ENCODE measurements around the gene FCAMR.

- TF ChIP-seq CTCF (IDR thresholded peaks at IDR 0.05) (no peak), EP300 (IDR thresholded peaks at IDR 0.05) (no peak), POLR2A (IDR thresholded peaks at IDR 0.05) (no peak)
Observed at GRCh38 chr1:206958144-206958543, 12.1 kb downstream of the FCAMR start.
